H9 (cell line): ENCODE results near the gene UST. TPM values are rescaled to one million over a fixed set of nuclear protein-coding genes. Genes with fewer than 3 reads are reported as not detected.

Experiments
- DNase-seq: peaks from one replicate; pipeline ENCODE4 v3.0.0-alpha.2; 2017
- H2AFZ ChIP-seq: one replicate; pipeline ENCODE4 v1.6.1; 2013; ENCODE audit warnings: mild to moderate bottlenecking, low read length, control low read depth, moderate library complexity
- H2AK5ac ChIP-seq: 2 replicates; pipeline ENCODE4 v1.6.1; 2013; ENCODE audit warnings: low read length, control low read depth, mixed read lengths; ENCODE audit not compliant: insufficient read length
- H2BK120ac ChIP-seq: one replicate; pipeline ENCODE4 v1.6.1; 2013; ENCODE audit warnings: low read depth, mild to moderate bottlenecking, low read length, control low read depth, inconsistent platforms; ENCODE audit not compliant: poor library complexity, severe bottlenecking
- H2BK12ac ChIP-seq: 2 replicates; pipeline ENCODE4 v1.6.1; 2013; ENCODE audit warnings: low read length, control low read depth, mixed read lengths, low read depth; ENCODE audit not compliant: insufficient read length
- H2BK15ac ChIP-seq: 2 replicates; pipeline ENCODE4 v1.6.1; 2013; ENCODE audit warnings: low read depth, low read length, control low read depth
- H2BK20ac ChIP-seq: one replicate; pipeline ENCODE4 v1.6.1; 2013; ENCODE audit warnings: low read depth, mild to moderate bottlenecking, low read length, control low read depth, inconsistent platforms; ENCODE audit not compliant: poor library complexity, severe bottlenecking
- H2BK5ac ChIP-seq: 2 replicates; pipeline ENCODE4 v1.6.1; 2013; ENCODE audit warnings: low read length, control low read depth, mixed read lengths; ENCODE audit not compliant: insufficient read length
- H3K14ac ChIP-seq: 2 replicates; pipeline ENCODE4 v1.6.1; 2013; ENCODE audit warnings: low read length, control low read depth; ENCODE audit not compliant: insufficient read depth
- H3K18ac ChIP-seq: 2 replicates; pipeline ENCODE4 v1.6.1; 2013; ENCODE audit warnings: low read depth, mild to moderate bottlenecking, mixed read lengths, low read length, control low read depth; ENCODE audit not compliant: insufficient read length
- H3K23ac ChIP-seq: 2 replicates; pipeline ENCODE4 v1.6.1; 2013; ENCODE audit warnings: low read length, control low read depth, mixed read lengths, low read depth; ENCODE audit not compliant: insufficient read length
- H3K23me2 ChIP-seq: 2 replicates; pipeline ENCODE4 v1.6.1; 2013; ENCODE audit warnings: low read depth, mild to moderate bottlenecking, mixed read lengths, low read length, control low read depth; ENCODE audit not compliant: insufficient read length, poor library complexity, severe bottlenecking
- H3K27ac ChIP-seq: 2 replicates; pipeline ENCODE4 v1.5.1; 2013; ENCODE audit warnings: low read length, control low read depth, mixed read lengths, low read depth; ENCODE audit not compliant: insufficient read length
- H3K27me3 ChIP-seq: 2 replicates; pipeline ENCODE4 v1.6.1; 2013; ENCODE audit warnings: low read length, control low read depth, inconsistent platforms; ENCODE audit not compliant: insufficient read depth
- H3K4ac ChIP-seq: 2 replicates; pipeline ENCODE4 v1.6.1; 2013; ENCODE audit warnings: low read depth, mild to moderate bottlenecking, control low read depth, inconsistent platforms, low read length, moderate library complexity
- H3K4me1 ChIP-seq: 2 replicates; pipeline ENCODE4 v1.6.1; 2013; ENCODE audit warnings: low read length, control low read depth, inconsistent platforms; ENCODE audit not compliant: insufficient read depth
- H3K4me2 ChIP-seq: 2 replicates; pipeline ENCODE4 v1.6.1; 2013; ENCODE audit warnings: low read length, control low read depth, mixed read lengths; ENCODE audit not compliant: insufficient read length, insufficient read depth
- H3K56ac ChIP-seq: 2 replicates; pipeline ENCODE4 v1.6.1; 2013; ENCODE audit warnings: low read depth, mild to moderate bottlenecking, mixed read lengths, low read length, control low read depth; ENCODE audit not compliant: insufficient read length
- H3K79me1 ChIP-seq: 2 replicates; pipeline ENCODE4 v1.6.1; 2013; ENCODE audit warnings: low read depth, mild to moderate bottlenecking, moderate library complexity, low read length, control low read depth, inconsistent platforms; ENCODE audit not compliant: insufficient read depth, poor library complexity, severe bottlenecking
- H3K79me2 ChIP-seq: 2 replicates; pipeline ENCODE4 v1.6.1; 2013; ENCODE audit warnings: low read length, control low read depth, inconsistent platforms; ENCODE audit not compliant: insufficient read depth
- H3K9ac ChIP-seq: 2 replicates; pipeline ENCODE4 v1.6.1; 2013; ENCODE audit warnings: low read length, control low read depth, mixed read lengths; ENCODE audit not compliant: insufficient read length; ENCODE audit errors: extremely low read depth
- H3K9me3 ChIP-seq: one replicate; pipeline ENCODE4 v1.6.1; 2013; ENCODE audit warnings: low read depth, low read length, inconsistent platforms; ENCODE audit not compliant: control insufficient read depth
- H3T11ph ChIP-seq: one replicate; pipeline ENCODE4 v1.6.1; 2013; ENCODE audit warnings: mild to moderate bottlenecking, low read length, control low read depth, inconsistent platforms
- H4K20me1 ChIP-seq: one replicate; pipeline ENCODE4 v1.6.1; 2013; ENCODE audit not compliant: control insufficient read depth, insufficient read length, insufficient read depth
- H4K5ac ChIP-seq: 2 replicates; pipeline ENCODE4 v1.6.1; 2013; ENCODE audit warnings: low read depth, mild to moderate bottlenecking, mixed read lengths, low read length, control low read depth; ENCODE audit not compliant: insufficient read length
- H4K8ac ChIP-seq: replicated peaks from 2 replicates; pipeline ENCODE4 v1.6.1; 2013; ENCODE audit warnings: low read length, control low read depth, mixed read lengths, low read depth; ENCODE audit not compliant: insufficient read length
- H4K91ac ChIP-seq: 2 replicates; pipeline ENCODE4 v1.6.1; 2013; ENCODE audit warnings: low read depth, mild to moderate bottlenecking, moderate library complexity, mixed read lengths, low read length, control low read depth; ENCODE audit not compliant: insufficient read length
- H3K27ac Mint-ChIP-seq, 3 experiments: 2 replicates in 2 of 3; 3 replicates in 1 of 3; pipeline ENCODE4 v1.8.0; 2020 to 2021; ENCODE audit warnings: mixed read lengths in 3 of 3, mild to moderate bottlenecking in 1 of 3, moderate library complexity in 1 of 3
- H3K27me3 Mint-ChIP-seq: 2 replicates; pipeline ENCODE4 v1.8.0; 2021; ENCODE audit warnings: low read depth, mild to moderate bottlenecking, moderate library complexity, mixed read lengths
- H3K36me3 Mint-ChIP-seq, 3 experiments: 2 replicates in 2 of 3; 3 replicates in 1 of 3; pipeline ENCODE4 v1.8.0; 2020 to 2021; ENCODE audit warnings: low read depth in 3 of 3, mixed read lengths in 3 of 3; ENCODE audit not compliant: insufficient read depth in 1 of 3
- H3K4me1 Mint-ChIP-seq, 2 experiments: 2 replicates each; pipeline ENCODE4 v1.8.0; 2020; ENCODE audit warnings: mixed read lengths in 2 of 2
- H3K4me3 Mint-ChIP-seq, 2 experiments: 2 replicates in 1 of 2; 3 replicates in 1 of 2; pipeline ENCODE4 v1.8.0; 2020 to 2021; ENCODE audit warnings: mild to moderate bottlenecking in 2 of 2, mixed read lengths in 2 of 2, moderate library complexity in 1 of 2
- H3K9me3 Mint-ChIP-seq, 2 experiments: 2 replicates in 1 of 2; 3 replicates in 1 of 2; pipeline ENCODE4 v1.8.0; 2020; ENCODE audit warnings: mild to moderate bottlenecking in 2 of 2, mixed read lengths in 2 of 2, moderate library complexity in 1 of 2
- CTCF ChIP-seq: fragments of 200-600 bp; sonication (generic); conservative IDR thresholded peaks from 3 replicates; pipeline ENCODE4 v1.8.0; 2021; ENCODE audit warnings: antibody characterized with exemption, mild to moderate bottlenecking
- WGBS: extraction: QIAGEN DNeasy Blood & Tissue Kit; methylation state at CpG from one replicate; pipeline ENCODE4 v1.1.7; 2013; ENCODE audit warnings: missing lambda C conversion rate, low lambda C conversion rate, mixed read lengths; ENCODE audit not compliant: insufficient read length; ENCODE audit errors: extremely low coverage; 5-methylcytosine and 5-hydroxymethylcytosine counted together
- total RNA-seq: library from RNA; stranded (reverse); gene quantifications from 2 replicates; pipeline ENCODE4 v1.2.1, GENCODE V29; 2021

UST gene
- total RNA-seq, 1 experiment from 2014 or later: 14.4 TPM

- H3K79me2 ChIP-seq: no peaks in the 10 kb centered on the region
- H3K14ac ChIP-seq: 0 out of 2 replicates have a peak overlapping the region, but pooled peaks have one; percentile 34
- H3K9ac ChIP-seq: no peak overlapping the region
- no peak overlapping the region for H2BK5ac ChIP-seq
- no peak overlapping the region for H2AFZ ChIP-seq
- Mint-ChIP-seq H3K36me3 (peaks cover under 1 to 10% (median 6%) of the 10 kb centered on the region in 3 experiments; a peak in 5 of 7 replicates), H3K27ac (peak overlapping the region; percentile 38 to 93 (median 76)), H3K4me3 (peak overlapping the region in 1 of 2 experiments; percentile 5; a peak in 2 of 5 replicates), H3K4me1 (peaks cover 43 to 53% of the 10 kb centered on the region in 2 experiments), H3K27me3 (no peaks in the 10 kb centered on the region), H3K9me3 (no peaks in the 10 kb centered on the region)
- H2BK20ac ChIP-seq: no peak overlapping the region
- no peak overlapping the region for H3K56ac ChIP-seq
- no peak overlapping the region for H2AK5ac ChIP-seq
- H3K27me3 ChIP-seq: no peaks in the 10 kb centered on the region
- H2BK15ac ChIP-seq: no peak overlapping the region
- TF ChIP-seq CTCF: no peak
- H3K9me3 ChIP-seq: no peaks in the 10 kb centered on the region
- H3K27ac ChIP-seq: peak overlapping the region; percentile 48
- no peak overlapping the region for H3K23ac ChIP-seq
- H4K91ac ChIP-seq: no peak overlapping the region
- no peak overlapping the region for H3K18ac ChIP-seq
- no peaks in the 10 kb centered on the region for H3K23me2 ChIP-seq
- WGBS: no CpG with 5 or more reads among the region's 8 CpGs
- no peak overlapping the region for H3K4ac ChIP-seq
- H3K4me1 ChIP-seq: peaks cover 10% of the 10 kb centered on the region
- peaks cover 3% of the 10 kb centered on the region for H4K20me1 ChIP-seq
- H2BK12ac ChIP-seq: no peak overlapping the region
- no peaks in the 10 kb centered on the region for H3K79me1 ChIP-seq
- peak; percentile 36 for DNase-seq
- H3K4me2 ChIP-seq: no peak overlapping the region
- no peak overlapping the region for H3T11ph ChIP-seq
- H2BK120ac ChIP-seq: no peak overlapping the region
- H4K8ac ChIP-seq: no peak overlapping the region
- no peak overlapping the region for H4K5ac ChIP-seq
These were observed 177.6 kb downstream of the UST start for GRCh38 chr6:148924226-148925012.
